Erythroblast (primary cell): ENCODE data around the gene HACD2.

ENCODE experiments used
- GATA1 ChIP-seq: IDR thresholded peaks from 2 replicates; pipeline ENCODE4 v1.6.1; 2011; ENCODE audit warnings: low read depth, mild to moderate bottlenecking, control low read depth, low read length, moderate library complexity
- POLR2A ChIP-seq: IDR thresholded peaks from 2 replicates; pipeline ENCODE4 v1.6.1; 2011; ENCODE audit warnings: mild to moderate bottlenecking, low read length

- TF ChIP-seq POLR2A, result no peak
- TF ChIP-seq GATA1, result no peak
Measured at GRCh38 chr3:123582315-123582714, 2.5 kb downstream of the HACD2 start.
